ENCODE measurements around the gene ROCK2.

GRCh38 chr2:11160731-11161455 is 183.5 kb downstream of the ROCK2 start:
- TF ChIP-seq CTCF (IDR thresholded peaks at IDR 0.05) (no peak), POLR2A (IDR thresholded peaks at IDR 0.05) (no peak), POLR2AphosphoS5 (IDR thresholded peaks at IDR 0.05) (no peak)

All from sigmoid colon (tissue), 4 donors.